Suprapubic skin (tissue), 3 donors: Measurements from ENCODE around the gene VPS37D.

Experiments used
- CTCF ChIP-seq, 2 donors: fragments of 200-600 bp in 1 of 2; fragments of 450-650 bp in 1 of 2; sonication (generic) in 1 of 2; IDR thresholded peaks; one replicate each; pipeline ENCODE4 v1.5.1; 2016 to 2019; ENCODE audit warnings: antibody characterized with exemption in 2 of 2, mild to moderate bottlenecking in 1 of 2, moderate library complexity in 1 of 2
- EP300 ChIP-seq: sonication (generic); formaldehyde crosslinking; IDR thresholded peaks from one replicate; pipeline ENCODE4 v1.6.1; 2017; ENCODE audit warnings: antibody characterized with exemption
- POLR2A ChIP-seq, 2 donors: fragments of 450-650 bp; IDR thresholded peaks; one replicate each; pipeline ENCODE4 v1.6.1; 2017; ENCODE audit warnings: antibody characterized with exemption in 2 of 2, mild to moderate bottlenecking in 2 of 2, moderate library complexity in 2 of 2

GRCh38 chr7:73717025-73717807 is 49.6 kb downstream of the VPS37D start:
- TF ChIP-seq POLR2A (IDR thresholded peaks at IDR 0.05) (no peak), CTCF (IDR thresholded peaks at IDR 0.05) (no peak), EP300 (no peak)
